GM21390 (cell line): ENCODE measurements around the gene OPA1.
A peak's percentile ranks its signal among the peaks of the same experiment; 100 is the strongest.

Experiments
- ATAC-seq: cut with Tn5 transposase; IDR thresholded peaks from one replicate; pipeline ENCODE4 v1.9.1; 2021; ENCODE audit not compliant: unreplicated experiment

Gene OPA1

GRCh38 chr3:193592841-193593667, at the start of gene OPA1:
Gene OPA1 (plus strand): TSS chr3:193593208. CDS start chr3:193593378, 170 bp downstream.
- peak; percentile 97 for ATAC-seq

GRCh38 chr3:193544289-193544688, 48.7 kb upstream of the OPA1 start:
- ATAC-seq: no peak

- ATAC-seq: no peak
Measured at GRCh38 chr3:193545304-193545703, 47.7 kb upstream of the OPA1 start.

- no peak for ATAC-seq
Measured at GRCh38 chr3:193546129-193546528, 46.9 kb upstream of the OPA1 start.

- no peak for ATAC-seq
Measured at GRCh38 chr3:193548406-193548805, 44.6 kb upstream of the OPA1 start.

GRCh38 chr3:193552923-193553322, 40.1 kb upstream of the OPA1 start:
- ATAC-seq: no peak

GRCh38 chr3:193553586-193553985, 39.4 kb upstream of the OPA1 start:
- ATAC-seq: no peak

GRCh38 chr3:193554811-193555210, 38.2 kb upstream of the OPA1 start, which contains the start of gene ATP13A4:
Gene ATP13A4 (minus strand): TSS chr3:193554895. CDS start chr3:193554799, 96 bp downstream.
- no peak for ATAC-seq

GRCh38 chr3:193556841-193557240, 36.2 kb upstream of the OPA1 start:
- ATAC-seq: no peak

GRCh38 chr3:193559100-193559499, 33.9 kb upstream of the OPA1 start:
- no peak for ATAC-seq

GRCh38 chr3:193560091-193560490, 32.9 kb upstream of the OPA1 start:
- ATAC-seq: no peak

- no peak for ATAC-seq
Measured at GRCh38 chr3:193560870-193561269, 32.1 kb upstream of the OPA1 start.

- no peak for ATAC-seq
Measured at GRCh38 chr3:193563426-193563825, 29.6 kb upstream of the OPA1 start.

GRCh38 chr3:193564012-193564411, 29.0 kb upstream of the OPA1 start:
- no peak for ATAC-seq

GRCh38 chr3:193569119-193569518, 23.9 kb upstream of the OPA1 start:
- no peak for ATAC-seq

- ATAC-seq: peak; percentile 79
Measured at GRCh38 chr3:193572426-193572908, 20.5 kb upstream of the OPA1 start.

GRCh38 chr3:193573403-193574191, 19.4 kb upstream of the OPA1 start:
- no peak for ATAC-seq

- no peak for ATAC-seq
Measured at GRCh38 chr3:193574488-193575070, 18.4 kb upstream of the OPA1 start.

GRCh38 chr3:193585530-193585929, 7.5 kb upstream of the OPA1 start:
- no peak for ATAC-seq

GRCh38 chr3:193586526-193586925, 6.5 kb upstream of the OPA1 start:
- no peak for ATAC-seq

- no peak for ATAC-seq
Measured at GRCh38 chr3:193589129-193589528, 3.9 kb upstream of the OPA1 start.
